Hepatocyte (in vitro differentiated cells): ENCODE results near the gene CMTM6.
"Not testable (repeated sequence)": the region's sequence is repeated elsewhere in the genome, so short reads cannot be mapped to it uniquely, and the experiment has no call there.

Experiments used
- CTCF ChIP-seq: fragments of 200-600 bp; sonication (generic); IDR thresholded peaks from 2 replicates; pipeline ENCODE4 v1.5.1; 2016; ENCODE audit warnings: antibody characterized with exemption, mild to moderate bottlenecking; ENCODE audit not compliant: poor library complexity
- EZH2 ChIP-seq: fragments of 200-600 bp; sonication (generic); IDR thresholded peaks from 2 replicates; pipeline ENCODE4 v1.6.1; 2016; ENCODE audit warnings: antibody characterized with exemption, mild to moderate bottlenecking, borderline replicate concordance
- EZH2phosphoT487 ChIP-seq: fragments of 200-600 bp; sonication (generic); IDR thresholded peaks from one replicate; pipeline ENCODE4 v1.6.1; 2018; ENCODE audit warnings: antibody characterized with exemption, mild to moderate bottlenecking, low read depth, moderate library complexity; ENCODE audit not compliant: unreplicated experiment, severe bottlenecking

- TF ChIP-seq CTCF, EZH2, EZH2phosphoT487: not testable (repeated sequence)
These were observed 30.5 kb downstream of the CMTM6 start for GRCh38 chr3:32472151-32472550.
